ENCODE data around the gene TIGAR. TPM values are rescaled to one million over a fixed set of nuclear protein-coding genes. Genes with fewer than 3 reads are reported as not detected.

Gene TIGAR
- polyA plus RNA-seq, 1 experiment, result 6.0 TPM

GRCh38 chr12:4303750-4304149 lies 17.3 kb upstream of the TIGAR start:
- TF ChIP-seq CTCF (IDR thresholded peaks at IDR 0.05; ENCODE audit: insufficient read depth, low read depth, low read length), result no peak
- ChIA-PET POLR2A (no interaction called here), CTCF (interaction anchor here (0.9 to 1.0 kb wide), 2 partner anchors 27 to 454 kb away, joined by 3 read pairs; no protein-coding TSS in a partner anchor)
- Histone ChIP-seq H3K36me3 (ENCODE audit: control insufficient read depth, insufficient read depth, low read length) (no peaks in the 10 kb centered on the region), H3K4me3 (ENCODE audit: low read depth, low read length) (no peak overlapping the region), H3K27me3 (ENCODE audit: control insufficient read depth, insufficient read depth, low read length) (peaks cover 12% of the 10 kb centered on the region)
- DNase-seq (ENCODE audit: low read depth), result no peak

- CTCF ChIA-PET, result interaction anchor here (0.6 to 2.5 kb wide), 12 partner anchors 11 to 453 kb away, joined by 3 to 19 read pairs (median 4); partner anchors contain the start of gene TIGAR
- POLR2A ChIA-PET, result no interaction called here
- no peak overlapping the region for H3K4me3 ChIP-seq (ENCODE audit: low read depth, low read length)
- peaks cover 10% of the 10 kb centered on the region for H3K27me3 ChIP-seq (ENCODE audit: control insufficient read depth, insufficient read depth, low read length)
- DNase-seq (ENCODE audit: low read depth), result no peak
- peak; percentile 82 for TF ChIP-seq CTCF (IDR thresholded peaks at IDR 0.05; ENCODE audit: insufficient read depth, low read depth, low read length)
- H3K36me3 ChIP-seq (ENCODE audit: control insufficient read depth, insufficient read depth, low read length), result no peaks in the 10 kb centered on the region
Measured at GRCh38 chr12:4307593-4308333, 13.2 kb upstream of the TIGAR start.

GRCh38 chr12:4308334-4308950 lies 12.6 kb upstream of the TIGAR start:
- H3K4me3 ChIP-seq (ENCODE audit: low read depth, low read length), result no peak overlapping the region
- CTCF ChIA-PET, result interaction anchor here (0.6 to 2.5 kb wide), 7 partner anchors 10 to 450 kb away, joined by 3 to 19 read pairs (median 4); partner anchors contain the start of gene TIGAR
- TF ChIP-seq CTCF (IDR thresholded peaks at IDR 0.05; ENCODE audit: insufficient read depth, low read depth, low read length), result no peak
- no peak for DNase-seq (ENCODE audit: low read depth)
- H3K27me3 ChIP-seq (ENCODE audit: control insufficient read depth, insufficient read depth, low read length), result peaks cover 10% of the 10 kb centered on the region
- H3K36me3 ChIP-seq (ENCODE audit: control insufficient read depth, insufficient read depth, low read length), result no peaks in the 10 kb centered on the region
- POLR2A ChIA-PET, result no interaction called here

GRCh38 chr12:4311776-4312175 lies 9.2 kb upstream of the TIGAR start:
- no peak for DNase-seq (ENCODE audit: low read depth)
- no peak for TF ChIP-seq CTCF (IDR thresholded peaks at IDR 0.05; ENCODE audit: insufficient read depth, low read depth, low read length)
- Histone ChIP-seq H3K36me3 (ENCODE audit: control insufficient read depth, insufficient read depth, low read length) (no peaks in the 10 kb centered on the region), H3K4me3 (ENCODE audit: low read depth, low read length) (no peak overlapping the region), H3K27me3 (ENCODE audit: control insufficient read depth, insufficient read depth, low read length) (peaks cover 3% of the 10 kb centered on the region)
- POLR2A ChIA-PET, result no interaction called here
- CTCF ChIA-PET, result no interaction called here

- no peak overlapping the region for H3K4me3 ChIP-seq (ENCODE audit: low read depth, low read length)
- POLR2A ChIA-PET, result no interaction called here
- no peak for DNase-seq (ENCODE audit: low read depth)
- no peaks in the 10 kb centered on the region for H3K36me3 ChIP-seq (ENCODE audit: control insufficient read depth, insufficient read depth, low read length)
- CTCF ChIA-PET, result no interaction called here
- TF ChIP-seq CTCF (IDR thresholded peaks at IDR 0.05; ENCODE audit: insufficient read depth, low read depth, low read length), result no peak
- H3K27me3 ChIP-seq (ENCODE audit: control insufficient read depth, insufficient read depth, low read length), result peaks cover 3% of the 10 kb centered on the region
Measured at GRCh38 chr12:4312251-4312650, 8.8 kb upstream of the TIGAR start.
